Cerebellar cortex (tissue), 1 donor: ENCODE results near the gene AMMECR1.
"Not testable (repeated sequence)": the region's sequence is repeated elsewhere in the genome, so short reads cannot be mapped to it uniquely, and the experiment has no call there.

Source experiments
- DNase-seq: peaks from one replicate; pipeline ENCODE4 v3.0.0-alpha.2; 2015; ENCODE audit warnings: low spot score

The AMMECR1 gene

GRCh38 chrX:110170029-110170428 lies 147.9 kb downstream of the AMMECR1 start:
- no peak for DNase-seq

- DNase-seq, result no peak
Observed at GRCh38 chrX:110168585-110168984, 149.3 kb downstream of the AMMECR1 start.

- no peak for DNase-seq
Observed at GRCh38 chrX:110167952-110168451, 149.9 kb downstream of the AMMECR1 start.

GRCh38 chrX:110163488-110163887 lies 154.4 kb downstream of the AMMECR1 start:
- DNase-seq, result no peak

- no peak for DNase-seq
Observed at GRCh38 chrX:110162867-110163266, 155.0 kb downstream of the AMMECR1 start.

GRCh38 chrX:110162131-110162530 lies 155.8 kb downstream of the AMMECR1 start:
- DNase-seq, result no peak

- DNase-seq, result no peak
Observed at GRCh38 chrX:110161361-110161686, 156.6 kb downstream of the AMMECR1 start.

GRCh38 chrX:110159865-110160264 lies 158.0 kb downstream of the AMMECR1 start:
- no peak for DNase-seq

GRCh38 chrX:110159235-110159634 lies 158.7 kb downstream of the AMMECR1 start:
- no peak for DNase-seq

- no peak for DNase-seq
Observed at GRCh38 chrX:110157444-110157843, 160.4 kb downstream of the AMMECR1 start.

GRCh38 chrX:110156167-110156754 lies 161.6 kb downstream of the AMMECR1 start:
- no peak for DNase-seq

GRCh38 chrX:110155759-110156158 lies 162.1 kb downstream of the AMMECR1 start:
- no peak for DNase-seq

GRCh38 chrX:110154328-110154727 lies 163.6 kb downstream of the AMMECR1 start:
- not testable (repeated sequence) for DNase-seq

- no peak for DNase-seq
Observed at GRCh38 chrX:110153896-110154295, 164.0 kb downstream of the AMMECR1 start.

GRCh38 chrX:110153244-110153643 lies 164.6 kb downstream of the AMMECR1 start:
- DNase-seq, result no peak

- DNase-seq, result peak; percentile 37
Observed at GRCh38 chrX:110146521-110146920, 171.4 kb downstream of the AMMECR1 start.

GRCh38 chrX:110145854-110146253 lies 172.0 kb downstream of the AMMECR1 start:
- DNase-seq, result peak; percentile 26

GRCh38 chrX:110145311-110145710 lies 172.6 kb downstream of the AMMECR1 start:
- DNase-seq, result no peak
